HG03159 (cell line): ENCODE data around the gene MAPK1.

Experiments used
- ATAC-seq: cut with Tn5 transposase; IDR thresholded peaks from one replicate; pipeline ENCODE4 v1.9.1; 2021; ENCODE audit warnings: mild to moderate bottlenecking, moderate library complexity; ENCODE audit not compliant: unreplicated experiment

MAPK1 gene

DNA sequence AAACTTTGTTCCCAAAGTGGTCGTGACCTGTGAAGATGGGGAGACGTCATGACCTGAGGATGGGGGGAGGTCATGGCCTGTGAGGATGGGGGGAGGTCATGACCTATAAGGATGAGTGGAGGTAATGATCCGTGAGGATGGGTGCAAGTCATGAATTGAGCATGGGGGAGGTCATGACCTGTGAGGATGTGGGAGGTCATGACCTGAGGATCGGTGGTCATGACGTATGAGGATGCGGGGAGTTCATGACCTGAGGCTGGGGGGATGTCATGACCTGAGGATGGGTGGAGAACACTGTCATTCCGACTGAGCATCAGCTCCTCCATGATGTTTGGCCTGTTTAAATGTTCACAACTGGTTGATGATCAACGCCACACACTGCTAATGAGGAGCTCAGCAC, 157.8 kb downstream of the MAPK1 start:
- no peak for ATAC-seq

DNA sequence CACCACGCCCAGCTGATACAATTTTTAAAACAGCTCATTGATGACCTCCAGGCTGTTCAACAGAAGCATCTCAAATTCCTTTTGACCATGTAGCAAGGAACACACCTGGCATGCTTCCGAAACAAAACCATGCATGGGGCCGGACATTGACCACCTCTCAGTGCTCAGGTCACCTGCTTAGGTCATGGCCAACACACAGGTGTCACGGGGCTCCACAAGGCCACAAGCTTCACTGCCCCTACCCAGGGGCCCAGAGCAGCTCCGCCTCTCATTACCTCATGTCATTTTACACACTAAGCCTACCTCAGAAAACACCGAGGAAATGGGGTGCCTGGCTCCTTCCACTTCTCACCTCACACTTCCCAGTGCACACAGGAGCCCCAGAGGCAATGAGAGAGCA, 158.5 kb downstream of the MAPK1 start:
- no peak for ATAC-seq

- ATAC-seq: no peak
Observed at GRCh38 chr22:21707677-21708076, 159.8 kb downstream of the MAPK1 start.
